ENCODE data around the gene STX5. TPM values are rescaled to one million over a fixed set of nuclear protein-coding genes. Genes with fewer than 3 reads are reported as not detected.

STX5 gene
- total and polyA plus RNA-seq, 9 of the 15 experiments (the other 6 are each of a cell fraction or from before 2014, with no cell fraction given) = 2.8 to 28.6 (median 23.7) TPM

GRCh38 chr11:62844154-62844553, 12.3 kb upstream of the STX5 start:
- WGBS (ENCODE audit: insufficient coverage, low coverage, missing lambda C conversion rate) = 91% methylated on average over 3 of the region's 3 CpGs
- H3K9me1 ChIP-seq (ENCODE audit: control insufficient read depth, insufficient read depth, low read length) = no peaks in the 10 kb centered on the region
- no peak overlapping the region for H3K4me2 ChIP-seq (ENCODE audit: insufficient read depth, low read length)
- H4K20me1 ChIP-seq (replicated peaks; ENCODE audit: control insufficient read depth, insufficient read depth, low read length) = no peaks in the 10 kb centered on the region
- no peak overlapping the region for H3K27ac ChIP-seq (ENCODE audit: extremely low read depth, low read depth, low read length)
- H3K9ac ChIP-seq (ENCODE audit: insufficient read depth in 1 of 2, low read depth in 2 of 2, low read length in 2 of 2) = no peak overlapping the region
- peaks cover 7% of the 10 kb centered on the region for H3K79me2 ChIP-seq (ENCODE audit: control insufficient read depth, insufficient read depth, low read length)
- H2AFZ ChIP-seq (ENCODE audit: low read depth, low read length) = no peak overlapping the region
- FAIRE-seq = no peak
- no TSS peak for BruUV-seq (replicated peaks)
- TF ChIP-seq SMARCC2 (IDR thresholded peaks at IDR 0.05; ENCODE audit: low read depth) = no peak
- TF ChIP-seq, protein P1, sequence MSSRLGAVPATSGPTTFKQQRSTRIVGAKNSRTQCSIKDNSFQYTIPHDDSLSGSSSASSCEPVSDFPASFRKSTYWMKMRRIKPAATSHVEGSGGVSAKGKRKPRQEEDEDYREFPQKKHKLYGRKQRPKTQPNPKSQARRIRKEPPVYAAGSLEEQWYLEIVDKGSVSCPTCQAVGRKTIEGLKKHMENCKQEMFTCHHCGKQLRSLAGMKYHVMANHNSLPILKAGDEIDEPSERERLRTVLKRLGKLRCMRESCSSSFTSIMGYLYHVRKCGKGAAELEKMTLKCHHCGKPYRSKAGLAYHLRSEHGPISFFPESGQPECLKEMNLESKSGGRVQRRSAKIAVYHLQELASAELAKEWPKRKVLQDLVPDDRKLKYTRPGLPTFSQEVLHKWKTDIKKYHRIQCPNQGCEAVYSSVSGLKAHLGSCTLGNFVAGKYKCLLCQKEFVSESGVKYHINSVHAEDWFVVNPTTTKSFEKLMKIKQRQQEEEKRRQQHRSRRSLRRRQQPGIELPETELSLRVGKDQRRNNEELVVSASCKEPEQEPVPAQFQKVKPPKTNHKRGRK (tag; IDR thresholded peaks at IDR 0.05) = no peak
- TF ChIP-seq ZNF707 (CRISPR knock-in tag; conservative IDR thresholded peaks at IDR 0.05) = no peak
- no peak for TF ChIP-seq XRCC3 (IDR thresholded peaks at IDR 0.05)
- no peak for TF ChIP-seq KDM5B (IDR thresholded peaks at IDR 0.05; ENCODE audit: insufficient replicate concordance, low read depth, low read length)
- no peak for TF ChIP-seq ILK (tag; IDR thresholded peaks at IDR 0.05; ENCODE audit: borderline replicate concordance, low read depth)
- TF ChIP-seq NKRF (IDR thresholded peaks at IDR 0.05; ENCODE audit: borderline replicate concordance) = no peak
- no peak for TF ChIP-seq ZNF174 (CRISPR knock-in tag; IDR thresholded peaks at IDR 0.05)
- no peak for TF ChIP-seq RNF2 (IDR thresholded peaks at IDR 0.05)
- no peak for TF ChIP-seq KLF13 (tag; IDR thresholded peaks at IDR 0.05; ENCODE audit: borderline replicate concordance, low read depth)
- TF ChIP-seq SMARCE1 (IDR thresholded peaks at IDR 0.05) = no peak
- POLR2A ChIA-PET = interaction anchor here (0.6 to 6.3 kb wide), 2 partner anchors 10 to 57 kb away, joined by 4 to 100 read pairs; partner anchors contain the start of gene TMEM179B
- H3K4me1 ChIP-seq (replicated peaks in 1 of 2; ENCODE audit: control insufficient read depth in 2 of 2, insufficient read depth in 2 of 2, low read length in 2 of 2) = peaks cover 5 to 17% of the 10 kb centered on the region in 2 experiments; a peak in 3 of 5 replicates
- intact Hi-C loops (cut with micrococcal nuclease) (loop anchor here (5.0 to 10.0 kb wide), 3 partner anchors 119 to 447 kb away; partner anchors contain the start of genes C11orf98, CSKMT, HNRNPUL2 and TTC9C), in situ Hi-C loops (cut with MboI) (no loop called here)
- ATAC-seq = no peak
- no peak for DNase-seq (ENCODE audit: extremely low read depth in 1 of 4, low spot score in 3 of 4)
- H3K36me3 ChIP-seq (ENCODE audit: control insufficient read depth, insufficient read depth, low read length) = no peaks in the 10 kb centered on the region
- no peaks in the 10 kb centered on the region; the same call in 1 of the 2 replicates for H3K9me3 ChIP-seq (replicated peaks; ENCODE audit: control insufficient read depth, insufficient read depth, low read depth, low read length)
- no peaks in the 10 kb centered on the region for H3K27me3 ChIP-seq (ENCODE audit: control insufficient read depth in 2 of 2, insufficient read depth in 2 of 2, low read length in 2 of 2)
- H3K4me3 ChIP-seq = no peak overlapping the region
- CTCF ChIA-PET (ENCODE audit: low intra/inter-chr PET ratio) = no interaction called here

Data from K562 (cell line).